ENCODE results near the gene TAF6.

- TF ChIP-seq CTCF (IDR thresholded peaks at IDR 0.05 in 8 of 11, conservative IDR thresholded peaks at IDR 0.05 in 3 of 11) (no peak), POLR2AphosphoS5 (IDR thresholded peaks at IDR 0.05) (no peak), POLR2A (IDR thresholded peaks at IDR 0.05) (no peak)
These were observed 993 bp upstream of the TAF6 start for GRCh38 chr7:100119970-100120732.

Data from spleen (tissue), 7 donors.